GM10847 (cell line): ENCODE data around the gene GIPR.

Source experiments
- POLR2A ChIP-seq: IDR thresholded peaks from 2 replicates; pipeline ENCODE4 v1.6.1; 2011; ENCODE audit not compliant: insufficient read length; ENCODE audit errors: extremely low read depth

GIPR gene

DNA sequence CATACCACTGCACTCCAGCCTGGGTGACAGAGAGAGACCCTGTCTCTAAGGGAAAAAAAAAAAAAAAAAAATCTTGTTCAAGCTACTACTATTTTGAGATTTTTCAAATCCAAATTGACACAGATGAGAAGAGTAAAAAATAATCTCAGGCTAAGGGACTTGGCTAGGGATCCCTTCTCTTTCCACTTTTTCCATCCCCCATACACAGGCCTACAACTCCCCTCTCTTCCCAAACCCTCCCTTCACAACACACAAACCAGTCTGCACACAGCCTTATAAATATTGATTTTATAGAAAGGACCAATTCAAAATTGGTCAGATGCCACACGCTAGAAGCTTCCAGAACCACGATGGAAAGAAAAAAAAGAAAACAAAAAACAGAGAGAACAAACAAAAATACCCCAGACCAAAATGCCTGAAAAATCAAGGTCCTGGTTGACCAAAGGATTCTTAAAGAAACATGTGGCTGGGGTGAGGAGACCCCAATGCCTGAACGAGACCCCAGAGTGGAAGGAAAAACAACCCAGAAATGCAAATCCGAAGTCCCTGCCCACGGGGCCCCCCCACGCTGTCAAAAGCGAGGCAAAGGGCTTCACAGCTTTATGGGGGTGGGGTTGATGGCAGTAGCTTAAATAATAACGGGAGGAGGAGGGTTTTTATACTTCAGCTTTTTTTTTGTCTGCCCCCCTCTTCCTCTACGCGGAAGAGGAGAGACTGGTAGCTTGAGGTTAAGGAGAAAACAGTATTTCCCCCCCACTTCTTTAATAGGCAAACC is 42.5 kb downstream of the GIPR start:
- no peak for TF ChIP-seq POLR2A

DNA sequence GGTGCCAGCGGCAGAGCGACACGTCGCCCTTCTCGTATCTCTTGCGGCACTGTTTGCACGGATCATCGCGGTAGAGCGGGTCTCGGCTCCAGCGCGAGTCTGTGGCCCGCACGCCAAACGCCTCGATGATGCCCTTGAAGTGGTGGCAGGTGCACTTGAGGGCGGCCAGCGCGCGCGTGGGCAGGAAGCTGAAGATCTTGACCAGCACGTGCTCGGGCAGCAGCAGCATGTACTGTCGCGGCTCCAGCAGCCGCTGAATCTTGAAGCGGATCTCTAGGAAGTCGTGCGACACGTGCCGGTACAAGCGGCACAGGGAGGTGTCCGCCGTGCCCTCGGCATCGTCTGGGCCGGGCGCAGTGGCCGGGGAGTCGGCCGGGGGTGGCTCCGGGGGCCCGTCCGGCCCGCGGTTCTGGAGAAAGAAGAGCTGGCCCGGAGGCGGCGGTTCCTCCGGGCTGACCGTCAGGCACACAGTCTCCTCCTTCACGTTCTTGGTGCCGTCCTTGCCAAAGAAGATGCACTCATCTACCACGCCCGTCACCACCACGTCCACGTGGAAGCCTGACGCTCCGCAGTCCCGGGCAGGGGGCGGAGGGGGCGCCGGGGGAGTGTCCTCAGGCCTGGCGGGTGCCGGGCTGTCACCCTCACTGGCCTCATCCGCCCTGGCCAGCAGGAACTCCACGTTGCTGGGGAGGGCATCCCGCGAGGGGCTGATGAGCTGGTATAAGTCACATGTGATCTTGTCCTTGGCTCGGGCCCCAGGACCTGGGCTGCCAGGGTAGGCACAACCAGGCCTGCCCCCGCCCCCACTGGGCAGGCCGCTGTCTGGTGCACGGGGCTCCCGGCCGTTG is 44.1 kb downstream of the GIPR start:
- TF ChIP-seq POLR2A: no peak

DNA sequence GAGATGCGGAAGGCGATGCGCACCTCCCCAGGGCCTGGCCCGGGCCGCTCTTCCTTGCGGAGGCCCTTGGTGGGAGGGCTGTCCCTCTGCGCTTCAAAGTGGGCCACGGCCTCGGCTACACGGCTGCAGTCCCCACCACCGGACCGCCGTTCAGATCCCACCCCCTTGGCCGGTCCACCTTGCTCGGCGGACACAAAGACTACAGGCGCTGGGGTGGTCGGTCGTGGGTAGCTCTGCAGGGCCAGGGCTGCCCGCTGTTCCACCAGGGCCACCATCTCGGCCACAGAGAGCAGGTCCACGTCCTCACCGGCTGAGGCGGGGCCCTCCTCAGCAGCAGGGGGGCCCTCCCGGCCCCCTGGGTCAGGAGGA is 44.7 kb downstream of the GIPR start:
- no peak for TF ChIP-seq POLR2A

DNA sequence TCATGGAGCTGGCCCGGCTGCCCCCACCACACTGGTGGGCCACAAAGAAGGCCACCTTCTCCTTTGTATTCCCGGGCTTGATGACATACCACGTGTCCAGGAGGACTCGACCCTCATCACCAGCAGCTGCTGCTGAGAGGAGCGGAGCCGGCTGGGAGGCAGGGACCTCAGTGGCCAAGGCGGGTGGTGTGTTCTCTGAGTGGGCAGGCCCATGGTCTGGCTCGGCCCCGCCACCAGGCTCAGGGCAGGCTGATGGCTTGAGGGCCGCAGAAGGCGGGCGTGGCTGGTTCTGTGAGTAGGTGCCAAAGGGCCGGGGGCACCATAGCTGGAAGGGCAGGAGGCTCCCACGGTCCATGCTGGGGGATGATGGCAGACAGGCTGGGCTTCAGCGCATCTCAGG is 45.1 kb downstream of the GIPR start:
- TF ChIP-seq POLR2A: no peak

DNA sequence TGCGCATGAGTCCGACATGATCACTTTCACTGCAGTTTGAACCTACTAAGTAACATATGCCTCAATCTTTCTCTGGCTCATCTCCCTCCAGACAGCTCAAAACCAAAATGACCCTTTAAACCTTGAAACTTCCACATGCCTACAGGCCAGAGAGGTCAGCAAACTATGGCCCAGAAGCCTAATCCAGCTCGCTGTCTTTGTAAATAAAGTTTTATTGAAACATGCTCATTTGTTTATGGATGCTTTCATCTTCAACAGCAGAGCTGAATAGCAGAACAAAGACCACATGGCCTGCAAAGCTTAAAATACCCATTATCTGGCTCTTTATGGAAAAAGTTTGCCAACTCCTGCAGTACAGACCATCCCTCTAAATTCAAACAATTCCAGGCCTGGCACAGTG is 47.1 kb downstream of the GIPR start:
- TF ChIP-seq POLR2A: no peak

DNA sequence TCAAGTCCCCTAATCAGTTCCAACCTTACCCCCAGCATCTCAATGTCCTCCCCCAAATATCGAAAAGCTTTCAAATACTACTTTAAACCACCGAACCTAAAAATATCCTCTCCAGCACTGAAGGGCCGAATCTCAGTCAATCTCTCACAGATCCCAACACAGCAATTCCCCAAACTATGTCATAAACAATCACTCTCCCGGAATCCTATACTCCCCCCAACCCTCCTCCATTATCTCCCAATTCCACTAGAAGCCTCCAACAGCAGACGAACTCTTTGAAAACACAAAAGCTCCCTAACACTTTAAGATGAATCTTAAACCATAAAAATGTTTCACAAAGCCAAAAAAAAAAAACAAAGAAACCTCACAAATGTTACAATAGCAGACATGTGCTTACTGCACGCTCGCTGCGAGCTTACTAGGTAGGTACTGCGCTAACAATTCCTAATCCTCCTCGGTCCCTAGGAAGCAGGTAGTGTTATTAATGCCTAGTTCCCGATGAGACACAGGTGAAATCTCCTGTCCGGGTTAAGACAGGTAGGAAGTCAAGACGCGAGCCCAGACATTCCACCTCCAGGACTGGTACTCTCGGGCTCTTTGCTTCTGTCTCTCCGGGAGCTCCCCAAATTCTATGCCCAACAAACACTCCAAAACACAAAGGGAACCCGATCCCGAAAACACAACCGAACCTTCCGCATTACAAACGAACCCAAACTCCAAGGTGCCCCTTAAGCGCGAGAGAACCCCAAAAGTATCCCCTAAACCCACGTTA is 48.5 kb downstream of the GIPR start:
- TF ChIP-seq POLR2A: no peak

DNA sequence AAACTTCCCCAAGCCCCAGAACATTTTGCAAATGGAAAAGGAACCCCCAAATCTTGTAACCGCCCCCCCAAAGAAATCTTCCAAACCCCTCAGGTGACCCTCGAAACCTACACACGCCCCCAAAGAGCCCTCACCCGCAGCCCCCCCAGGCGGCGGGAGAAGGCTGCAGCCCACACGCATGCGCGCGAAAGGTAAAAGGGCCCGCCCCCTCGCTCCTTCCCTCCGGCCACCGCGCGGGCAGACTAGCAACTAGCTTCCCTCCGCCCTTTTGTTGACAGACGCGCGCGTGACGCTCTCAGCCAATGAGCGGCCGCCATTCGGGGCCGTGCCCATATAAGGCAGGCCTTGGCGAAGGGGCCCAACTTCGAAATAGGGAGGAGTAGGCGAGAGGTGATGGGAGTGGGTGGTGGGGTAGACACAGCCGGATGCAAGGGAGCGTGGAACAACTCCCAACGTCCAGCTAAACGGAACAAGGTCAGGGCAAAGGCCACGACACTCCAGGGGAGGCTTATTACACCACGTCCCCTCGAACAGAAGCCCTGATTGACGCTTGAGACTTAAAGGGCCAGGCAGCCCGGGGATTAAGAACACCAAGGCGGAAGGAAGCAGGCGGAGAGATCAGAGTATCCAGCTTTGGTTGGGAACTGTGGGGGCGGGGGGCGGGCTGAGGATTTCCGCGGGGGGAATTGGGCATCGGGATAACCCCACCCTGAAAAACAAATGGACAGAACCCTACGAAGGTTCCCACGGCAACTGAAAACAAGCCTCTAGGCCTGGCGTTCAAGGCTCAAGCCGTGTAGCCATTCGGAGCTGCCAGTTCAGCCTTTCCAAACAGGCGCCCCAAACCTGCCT is 49.3 kb downstream of the GIPR start:
- no peak for TF ChIP-seq POLR2A

DNA sequence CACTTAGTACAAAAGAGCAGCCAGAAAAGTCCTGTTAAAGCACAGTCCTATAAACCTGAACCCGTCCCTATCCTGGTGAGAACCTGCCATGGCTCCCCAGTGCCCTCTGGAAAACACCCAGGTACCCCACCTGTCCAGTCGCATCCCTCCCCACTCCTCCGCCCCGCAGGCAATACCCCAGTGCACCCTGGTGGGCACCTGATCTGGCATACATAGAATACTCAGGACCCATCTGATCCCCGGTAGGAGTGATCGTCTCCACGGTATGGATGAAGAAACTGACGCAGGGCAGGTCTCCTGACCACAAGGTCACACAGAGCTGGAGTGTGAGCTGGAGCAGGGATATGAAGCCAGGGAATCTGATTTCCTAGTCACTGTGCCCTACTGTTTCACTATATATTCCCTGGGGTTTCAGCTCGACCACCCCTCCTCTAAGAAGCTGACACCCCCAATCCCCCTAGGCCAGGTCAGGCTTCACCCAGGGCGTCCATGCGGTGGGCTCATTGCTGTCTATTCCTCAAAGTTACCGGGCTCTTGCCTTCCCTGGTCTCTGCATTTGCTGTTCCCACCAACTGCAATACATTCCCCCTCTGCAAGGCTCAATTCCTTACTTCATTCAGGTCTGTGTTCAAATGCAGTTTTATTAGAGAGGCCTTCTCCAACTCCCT is 50.1 kb downstream of the GIPR start:
- TF ChIP-seq POLR2A: no peak

DNA sequence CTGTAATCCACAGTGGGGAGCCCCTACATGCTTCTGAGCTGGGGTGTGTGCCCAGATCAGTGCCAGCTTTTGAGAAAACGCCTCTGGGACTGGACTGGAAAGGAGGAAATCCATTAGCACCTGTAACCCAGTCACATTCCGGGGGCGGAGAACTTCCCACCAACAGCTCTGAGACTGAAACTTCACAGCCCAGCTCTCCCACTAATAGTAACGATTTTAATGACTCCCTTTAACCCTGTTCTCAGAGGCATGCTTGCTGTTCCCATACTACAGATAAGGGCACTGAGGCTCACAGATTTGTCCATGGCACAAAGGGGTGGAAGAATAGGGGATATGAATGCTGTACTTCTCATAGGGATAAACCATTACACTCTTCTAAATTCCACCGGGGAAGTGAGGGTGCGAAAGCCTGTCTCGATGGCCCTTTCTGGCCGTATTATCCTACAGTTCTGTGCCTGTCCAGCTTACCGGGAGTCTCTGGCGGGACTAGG is 61.8 kb downstream of the GIPR start:
- TF ChIP-seq POLR2A: no peak

DNA sequence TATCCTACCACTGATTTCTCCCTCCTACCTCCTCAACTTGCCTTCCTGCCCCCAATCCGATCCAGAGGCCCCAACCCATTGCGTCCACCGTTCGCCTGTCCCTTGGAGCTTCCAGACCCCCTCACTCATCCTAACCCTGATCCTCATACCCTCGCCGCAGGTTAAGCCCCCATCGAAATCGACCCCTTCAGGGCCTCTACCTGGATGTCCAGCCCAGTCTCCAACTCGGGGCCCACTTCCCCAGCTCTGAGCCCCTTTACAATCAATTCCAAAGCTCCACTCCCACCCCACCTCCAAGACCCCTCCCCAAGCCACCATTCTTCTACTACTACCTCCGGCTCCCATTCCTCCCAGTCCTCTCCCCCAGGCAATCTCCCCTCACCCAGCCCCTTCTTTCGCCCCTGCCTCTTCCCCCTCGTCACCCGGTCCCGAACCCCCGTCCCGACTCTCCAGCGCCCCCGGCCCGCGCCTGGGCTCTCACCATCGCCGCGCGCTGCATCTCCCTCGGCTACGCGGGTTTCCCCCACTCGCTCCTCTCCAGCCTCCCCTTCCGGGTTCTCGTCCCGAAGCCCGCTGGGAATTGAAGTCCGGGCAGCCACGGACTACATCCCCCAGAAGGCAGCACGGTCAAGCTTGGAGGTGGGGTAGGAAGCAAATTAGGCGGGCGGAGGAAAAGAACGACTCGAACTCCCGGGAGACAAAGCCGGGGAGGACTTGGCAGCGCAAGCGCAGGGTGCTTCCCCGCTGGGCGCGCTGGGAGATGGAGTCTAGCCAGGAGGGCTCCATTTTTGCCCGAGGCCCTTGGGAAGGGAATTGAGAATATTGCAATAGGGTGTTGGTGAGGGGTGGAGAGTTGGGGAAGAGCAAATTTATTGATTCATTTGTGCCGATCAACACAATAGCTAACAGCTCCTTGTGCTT is 62.6 kb downstream of the GIPR start, which contains the start of gene FBXO46:
Gene FBXO46 (minus strand): TSS at position 529 of the 921 bp plus-strand sequence. CDS start 17,401 bp downstream, outside the sequence.
- peak; percentile 75 for TF ChIP-seq POLR2A
